Kidney epithelial cell (primary cell): ENCODE results near the gene CDKN2B-AS1. TPM values are rescaled to one million over a fixed set of nuclear protein-coding genes. Genes with fewer than 3 reads are reported as not detected.
"Not testable (repeated sequence)": the region's sequence is repeated elsewhere in the genome, so short reads cannot be mapped to it uniquely, and the experiment has no call there.

Experiments
- DNase-seq: peaks from one replicate; pipeline ENCODE4 v3.0.0-alpha.2; 2010; ENCODE audit warnings: low read depth
- H3K27me3 ChIP-seq: 2 replicates; pipeline ENCODE4 v1.6.0; 2011; ENCODE audit warnings: low read length; ENCODE audit not compliant: control insufficient read depth, insufficient read depth
- H3K36me3 ChIP-seq: 2 replicates; pipeline ENCODE4 v1.5.1; 2011; ENCODE audit warnings: low read length; ENCODE audit not compliant: control insufficient read depth, insufficient read depth
- H3K4me3 ChIP-seq: 2 replicates; pipeline ENCODE4 v1.5.1; 2011; ENCODE audit warnings: low read depth, mild to moderate bottlenecking, control low read depth, low read length
- total RNA-seq: library from RNA; depleted of rRNA; stranded (reverse); fragments of >200 nt; gene quantifications from 2 replicates; pipeline ENCODE4 v1.2.3, GENCODE V29; 2015
- TF ChIP-seq, protein P1 (sequence below): IDR thresholded peaks from 2 replicates; pipeline ENCODE4 v1.5.1; 2011; ENCODE audit warnings: mild to moderate bottlenecking, moderate library complexity, low read length, control low read depth, inconsistent platforms; ENCODE audit not compliant: insufficient read depth, poor library complexity, severe bottlenecking

The CDKN2B-AS1 gene
- 0.04 and 0.14 TPM in 2 replicates for total RNA-seq

DNA sequence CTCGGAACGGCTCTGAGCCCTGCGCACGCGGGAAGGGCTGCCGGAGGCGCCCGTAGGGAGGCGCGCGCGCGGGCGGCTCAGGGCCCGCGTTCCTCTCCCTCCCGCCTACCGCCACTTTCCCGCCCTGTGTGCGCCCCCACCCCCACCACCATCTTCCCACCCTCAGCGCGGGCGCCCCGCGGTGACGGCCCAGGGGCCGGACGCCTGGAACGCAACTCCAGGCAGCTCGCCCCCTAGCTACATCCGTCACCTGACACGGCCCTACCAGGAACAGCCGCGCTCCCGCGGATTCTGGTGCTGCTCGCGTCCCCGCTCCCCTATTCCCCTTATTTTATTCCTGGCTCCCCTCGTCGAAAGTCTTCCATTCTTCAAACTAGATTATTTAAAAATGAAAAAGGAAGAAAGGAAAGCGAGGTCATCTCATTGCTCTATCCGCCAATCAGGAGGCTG is at the start of gene CDKN2B-AS1:
Gene CDKN2B-AS1 (plus strand): TSS at position 236 of the 450 bp plus-strand sequence.
- Histone ChIP-seq H3K27me3 (peaks cover 7% of the 10 kb centered on the region), H3K4me3 (peak within 1 kb of the TSS; percentile 57), H3K36me3 (no peaks in the 10 kb centered on the region)
- TF ChIP-seq, protein P1, sequence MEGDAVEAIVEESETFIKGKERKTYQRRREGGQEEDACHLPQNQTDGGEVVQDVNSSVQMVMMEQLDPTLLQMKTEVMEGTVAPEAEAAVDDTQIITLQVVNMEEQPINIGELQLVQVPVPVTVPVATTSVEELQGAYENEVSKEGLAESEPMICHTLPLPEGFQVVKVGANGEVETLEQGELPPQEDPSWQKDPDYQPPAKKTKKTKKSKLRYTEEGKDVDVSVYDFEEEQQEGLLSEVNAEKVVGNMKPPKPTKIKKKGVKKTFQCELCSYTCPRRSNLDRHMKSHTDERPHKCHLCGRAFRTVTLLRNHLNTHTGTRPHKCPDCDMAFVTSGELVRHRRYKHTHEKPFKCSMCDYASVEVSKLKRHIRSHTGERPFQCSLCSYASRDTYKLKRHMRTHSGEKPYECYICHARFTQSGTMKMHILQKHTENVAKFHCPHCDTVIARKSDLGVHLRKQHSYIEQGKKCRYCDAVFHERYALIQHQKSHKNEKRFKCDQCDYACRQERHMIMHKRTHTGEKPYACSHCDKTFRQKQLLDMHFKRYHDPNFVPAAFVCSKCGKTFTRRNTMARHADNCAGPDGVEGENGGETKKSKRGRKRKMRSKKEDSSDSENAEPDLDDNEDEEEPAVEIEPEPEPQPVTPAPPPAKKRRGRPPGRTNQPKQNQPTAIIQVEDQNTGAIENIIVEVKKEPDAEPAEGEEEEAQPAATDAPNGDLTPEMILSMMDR: peak; percentile 10
- DNase-seq: no peak

DNA sequence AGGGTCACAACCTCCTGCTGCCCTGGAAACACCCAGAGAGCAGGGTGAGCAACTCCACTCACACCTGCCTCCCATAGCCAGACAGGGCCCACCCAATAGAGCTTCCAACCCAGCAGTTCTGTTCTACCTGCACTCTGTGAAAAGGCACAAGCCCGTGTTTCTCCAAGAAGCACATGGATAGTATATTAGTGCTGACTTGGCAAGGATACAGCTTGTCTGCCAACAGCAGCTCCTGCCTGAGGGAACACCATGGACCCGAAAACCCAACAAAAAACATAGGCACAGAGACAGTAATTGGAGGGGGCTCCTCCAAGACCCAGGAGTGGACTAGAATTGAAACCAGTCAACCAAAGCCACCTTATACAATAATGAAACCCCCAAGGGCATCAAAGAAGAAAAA is 49.0 kb upstream of the CDKN2B-AS1 start:
- H3K4me3 ChIP-seq: no peak overlapping the region
- TF ChIP-seq, protein P1: no peak
- H3K27me3 ChIP-seq: no peaks in the 10 kb centered on the region
- no peak for DNase-seq
- H3K36me3 ChIP-seq: no peaks in the 10 kb centered on the region

DNA sequence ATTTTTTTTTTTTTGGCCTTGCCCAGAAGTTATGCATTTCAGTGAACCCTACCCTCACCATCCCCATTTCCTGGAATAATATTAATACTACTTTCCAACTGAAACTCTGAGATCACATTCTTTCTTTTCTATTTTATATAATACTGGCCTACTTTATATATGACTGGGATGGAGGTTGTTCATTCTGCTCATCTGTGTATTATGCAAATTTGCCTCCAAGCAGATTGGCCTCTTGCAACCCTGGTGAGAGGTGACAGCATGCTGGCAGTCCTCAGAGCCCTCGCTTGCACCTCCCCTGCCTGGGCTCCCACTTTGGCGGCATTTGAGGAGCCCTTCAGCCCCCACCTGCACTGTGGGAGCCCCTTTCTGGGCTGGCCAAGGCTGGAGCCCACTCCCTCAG is 35.8 kb upstream of the CDKN2B-AS1 start:
- no peak for DNase-seq
- TF ChIP-seq, protein P1: no peak
- no peak overlapping the region for H3K4me3 ChIP-seq
- no peaks in the 10 kb centered on the region for H3K36me3 ChIP-seq
- no peaks in the 10 kb centered on the region for H3K27me3 ChIP-seq

DNA sequence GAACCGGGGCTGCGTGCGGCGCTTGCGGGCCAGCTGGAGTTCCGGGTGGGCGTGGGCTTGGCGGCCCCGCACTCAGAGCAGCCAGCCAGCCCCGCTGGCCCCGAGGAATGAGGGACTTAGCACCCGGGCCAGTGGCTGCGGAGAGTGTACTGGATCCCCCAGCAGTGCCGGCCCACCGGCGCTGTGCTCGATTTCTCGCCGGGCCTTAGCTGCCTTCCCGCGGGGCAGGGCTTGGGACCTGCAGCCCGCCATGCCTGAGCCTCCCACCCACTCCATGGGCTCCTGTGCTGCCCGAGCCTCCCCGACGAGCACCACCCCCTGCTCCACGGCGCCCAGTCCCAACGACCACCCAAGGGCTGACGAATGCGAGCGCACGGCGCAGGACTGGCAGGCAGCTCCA is 35.3 kb upstream of the CDKN2B-AS1 start:
- not testable (repeated sequence) for H3K36me3 ChIP-seq, H3K4me3 ChIP-seq, H3K27me3 ChIP-seq, DNase-seq

DNA sequence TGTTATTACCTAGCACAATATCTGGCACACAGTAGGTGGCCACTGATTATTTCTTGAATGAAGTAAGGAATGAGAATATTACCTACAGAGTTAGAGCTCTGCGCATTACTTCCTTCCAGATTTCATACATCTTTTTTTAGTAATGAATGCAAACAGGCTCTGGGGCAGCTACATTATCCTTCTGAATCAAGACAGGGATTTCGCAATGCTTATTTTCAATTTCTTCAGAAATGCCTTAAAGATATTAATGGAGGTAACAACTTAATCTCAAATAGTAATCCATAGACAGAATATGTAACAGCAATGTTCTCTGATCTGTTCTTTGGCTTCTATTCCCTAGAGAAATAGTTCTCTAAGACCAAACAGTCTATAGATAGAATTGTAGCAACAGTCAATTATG is 33.0 kb upstream of the CDKN2B-AS1 start:
- peaks cover 11% of the 10 kb centered on the region for H3K27me3 ChIP-seq
- H3K36me3 ChIP-seq: no peaks in the 10 kb centered on the region
- no peak for DNase-seq
- H3K4me3 ChIP-seq: no peak overlapping the region
- TF ChIP-seq, protein P1: no peak

DNA sequence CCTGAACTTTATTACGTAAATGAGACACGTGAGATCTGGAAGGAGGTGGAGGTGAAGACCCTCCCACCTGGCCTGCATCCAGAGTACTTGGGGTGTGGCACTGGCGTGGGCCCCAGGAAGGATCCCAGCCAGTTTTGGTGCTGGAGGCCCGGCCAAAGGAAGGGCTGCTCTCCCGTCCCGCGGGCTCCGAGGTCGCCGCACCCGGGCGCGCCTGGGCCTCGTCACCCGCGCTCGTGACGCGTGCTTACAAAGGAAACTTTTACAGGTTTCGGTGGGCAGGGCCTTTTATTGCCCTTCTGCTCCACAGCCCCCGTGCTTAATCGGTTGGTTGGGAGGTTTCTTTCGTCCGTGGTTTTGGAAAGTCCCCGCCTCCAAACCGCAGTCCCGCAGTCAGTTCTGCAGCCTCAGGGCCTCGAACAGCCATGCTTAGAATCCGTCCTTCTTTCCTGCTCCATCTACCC is 29.6 kb upstream of the CDKN2B-AS1 start:
- no peak for DNase-seq
- Histone ChIP-seq H3K4me3 (peak overlapping the region; percentile 34), H3K36me3 (no peaks in the 10 kb centered on the region), H3K27me3 (peaks cover 38% of the 10 kb centered on the region)
- TF ChIP-seq, protein P1: no peak
